ENCODE results near the gene SPTB. TPM values are rescaled to one million over a fixed set of nuclear protein-coding genes. Genes with fewer than 3 reads are reported as not detected.

SPTB gene
- total RNA-seq, 1 experiment from 2014 or later, result 2.3 TPM

- no peak overlapping the region for H2AFZ ChIP-seq (ENCODE audit: low read length)
- H3K79me1 ChIP-seq (ENCODE audit: insufficient read depth, low read depth, low read length, poor library complexity, severe bottlenecking), result no peaks in the 10 kb centered on the region
- H3K9me3 ChIP-seq (ENCODE audit: control insufficient read depth, low read depth, low read length), result no peaks in the 10 kb centered on the region
- no peak overlapping the region for H3K56ac ChIP-seq (ENCODE audit: insufficient read length, low read depth, low read length)
- Mint-ChIP-seq H3K4me3 (peak overlapping the region; percentile 47 to 50; a peak in 3 of 5 replicates), H3K4me1 (peaks cover 44 to 64% of the 10 kb centered on the region in 2 experiments), H3K36me3 (ENCODE audit: insufficient read depth in 1 of 3, low read depth in 3 of 3) (no peaks in the 10 kb centered on the region; a peak in 1 of 7 replicates), H3K27ac (peak overlapping the region in 1 of 3 experiments; percentile 57; a peak in 2 of 7 replicates), H3K27me3 (ENCODE audit: low read depth) (peaks cover 23% of the 10 kb centered on the region), H3K9me3 (no peaks in the 10 kb centered on the region; a peak in 2 of 5 replicates)
- peak overlapping the region; percentile 66; the same call in 1 of the 2 replicates for H3K14ac ChIP-seq (ENCODE audit: insufficient read depth, low read length)
- H2BK15ac ChIP-seq (ENCODE audit: low read depth, low read length), result no peak overlapping the region
- no peaks in the 10 kb centered on the region for H3K79me2 ChIP-seq (ENCODE audit: insufficient read depth, low read length)
- H4K91ac ChIP-seq (ENCODE audit: insufficient read length, low read depth, low read length), result no peak overlapping the region
- no peak overlapping the region for H3T11ph ChIP-seq (ENCODE audit: low read length)
- no peak overlapping the region for H3K18ac ChIP-seq (ENCODE audit: insufficient read length, low read depth, low read length)
- H3K27me3 ChIP-seq (ENCODE audit: insufficient read depth, low read length), result no peaks in the 10 kb centered on the region
- no peak overlapping the region for H3K27ac ChIP-seq (ENCODE audit: insufficient read length, low read depth, low read length)
- no peak overlapping the region for H2AK5ac ChIP-seq (ENCODE audit: insufficient read length, low read length)
- H3K23ac ChIP-seq (ENCODE audit: insufficient read length, low read depth, low read length), result no peak overlapping the region
- H3K4me1 ChIP-seq (ENCODE audit: insufficient read depth, low read length), result no peaks in the 10 kb centered on the region
- no peak overlapping the region for H3K9ac ChIP-seq (ENCODE audit: extremely low read depth, insufficient read length, low read length)
- H3K23me2 ChIP-seq (ENCODE audit: insufficient read length, low read depth, low read length, poor library complexity, severe bottlenecking), result peaks cover 4% of the 10 kb centered on the region
- no peaks in the 10 kb centered on the region for H4K20me1 ChIP-seq (ENCODE audit: control insufficient read depth, insufficient read depth, insufficient read length)
- no CpG with 5 or more reads among the region's 29 CpGs for WGBS (ENCODE audit: extremely low coverage, insufficient read length, low lambda C conversion rate)
- DNase-seq, result peak; percentile 90
- no peak overlapping the region for H2BK12ac ChIP-seq (ENCODE audit: insufficient read length, low read depth, low read length)
- H3K4ac ChIP-seq (ENCODE audit: low read depth, low read length), result no peak overlapping the region
- H4K8ac ChIP-seq (replicated peaks; ENCODE audit: insufficient read length, low read depth, low read length), result no peak overlapping the region
- H2BK20ac ChIP-seq (ENCODE audit: low read depth, low read length, poor library complexity, severe bottlenecking), result no peak overlapping the region
- no peak overlapping the region for H2BK120ac ChIP-seq (ENCODE audit: low read depth, low read length, poor library complexity, severe bottlenecking)
- H2BK5ac ChIP-seq (ENCODE audit: insufficient read length, low read length), result no peak overlapping the region
- peak; percentile 93 for TF ChIP-seq CTCF (conservative IDR thresholded peaks at IDR 0.05)
- H4K5ac ChIP-seq (ENCODE audit: insufficient read length, low read depth, low read length), result no peak overlapping the region
- peak overlapping the region; percentile 6 for H3K4me2 ChIP-seq (ENCODE audit: insufficient read depth, insufficient read length, low read length)
These were observed 114.8 kb downstream of the SPTB start for GRCh38 chr14:64764641-64765520.
